CD4-positive, alpha-beta T cell treated with Interleukin-12 subunit alpha and Interleukin-12 subunit beta, for 1 hour (primary cell): ENCODE measurements around the gene PTPRN2.
"Not testable (repeated sequence)": the region's sequence is repeated elsewhere in the genome, so short reads cannot be mapped to it uniquely, and the experiment has no call there.

Experiments
- DNase-seq: peaks from one replicate; pipeline ENCODE4 v3.0.0-alpha.2; 2020

Gene PTPRN2

DNA sequence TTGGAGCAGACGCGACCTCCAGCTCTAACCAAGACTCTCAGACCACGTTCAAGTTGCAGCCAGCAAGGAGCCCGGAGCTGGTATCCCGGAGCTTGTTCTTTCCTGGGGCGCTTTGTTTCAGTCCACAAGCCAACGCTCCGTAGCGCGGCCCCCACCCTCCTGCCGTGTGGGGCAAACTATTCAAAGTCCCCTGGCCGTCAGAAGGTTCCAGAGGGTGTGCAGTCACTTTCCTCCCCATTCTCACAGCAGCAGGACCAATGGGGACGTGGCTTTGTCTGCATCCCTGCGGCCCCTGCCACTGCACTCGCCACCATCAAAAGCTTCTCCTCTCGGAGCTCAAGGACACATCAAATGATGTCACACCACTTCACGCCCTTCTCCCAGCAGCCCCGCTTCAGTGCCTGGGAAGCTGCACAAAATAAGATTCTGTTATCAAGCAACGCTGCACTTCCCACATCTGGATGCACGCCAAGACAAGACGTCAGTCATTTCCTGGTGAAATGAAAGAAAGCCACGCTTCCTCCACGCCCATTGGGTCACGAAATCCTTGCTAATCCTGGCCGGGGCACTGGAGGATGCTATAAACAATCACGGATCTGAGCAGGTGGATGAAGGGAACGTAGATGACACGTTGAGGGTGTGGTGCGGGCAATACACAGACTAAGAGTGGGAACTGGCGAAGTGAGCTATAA, 348.2 kb downstream of the PTPRN2 start:
- DNase-seq, result no peak

DNA sequence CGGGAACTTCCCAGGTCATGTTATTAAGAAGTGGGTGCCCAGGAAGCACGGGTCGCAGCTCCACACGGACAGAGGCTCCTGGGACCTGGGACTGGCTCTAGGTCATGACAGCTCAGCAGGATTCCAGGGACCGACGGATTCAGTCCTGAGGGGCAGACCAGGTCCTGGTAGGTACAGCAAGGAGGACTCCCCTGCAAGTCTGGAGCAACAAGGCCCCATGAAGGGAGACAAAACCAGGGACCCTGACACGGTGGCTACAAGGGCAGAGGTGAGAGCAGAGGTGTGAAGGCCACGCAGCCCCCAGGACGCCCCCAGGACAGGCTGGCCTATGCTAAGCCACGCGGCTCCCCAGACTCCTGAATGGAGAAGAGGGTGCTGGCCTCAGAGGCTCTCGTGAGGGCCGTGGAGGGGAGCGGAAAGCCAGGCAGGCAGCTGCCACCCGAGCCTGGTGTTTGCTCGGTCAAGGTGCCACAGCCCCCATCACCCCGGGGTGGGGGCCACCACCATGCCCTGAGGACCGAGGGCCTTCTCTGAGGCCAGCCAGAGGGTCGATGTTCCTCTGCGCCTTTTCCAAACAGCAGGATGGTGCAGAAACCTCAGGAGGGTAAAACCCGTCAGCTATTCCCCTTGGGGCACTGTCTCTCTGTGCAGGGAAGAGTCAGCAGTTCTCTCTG, 348.9 kb downstream of the PTPRN2 start:
- DNase-seq, result no peak

DNA sequence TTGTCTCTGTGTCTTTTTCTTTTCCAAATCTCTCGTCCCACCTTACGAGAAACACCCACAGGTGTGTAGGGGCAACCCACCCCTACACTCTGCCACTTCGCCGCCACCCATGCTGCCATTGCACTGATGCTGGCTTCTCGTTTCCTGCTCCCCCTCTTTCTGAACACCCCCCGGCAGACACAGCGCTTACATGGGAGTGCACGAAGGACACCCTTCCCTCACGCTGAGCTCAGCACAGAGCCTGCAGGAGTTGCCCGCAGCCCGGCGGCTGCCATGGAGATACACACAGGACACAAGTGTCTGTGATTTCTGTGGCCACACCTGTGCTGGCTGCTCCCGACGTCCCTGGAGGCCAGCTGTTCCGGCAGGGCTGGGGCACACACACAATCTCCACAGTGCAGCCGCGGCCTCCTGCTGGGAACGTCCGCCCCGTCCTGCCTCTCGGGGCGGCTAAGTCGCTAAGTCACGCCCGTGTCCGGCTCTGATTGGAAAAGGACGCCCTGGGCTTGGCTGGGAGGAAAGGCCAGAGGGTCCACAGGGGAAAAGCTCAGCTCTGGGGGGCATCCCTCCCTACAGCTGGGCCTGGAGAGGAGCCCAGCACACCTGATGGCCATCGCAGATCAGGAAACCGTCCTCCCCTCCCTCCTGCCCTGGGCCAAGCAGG, 349.8 kb downstream of the PTPRN2 start:
- DNase-seq, result no peak

DNA sequence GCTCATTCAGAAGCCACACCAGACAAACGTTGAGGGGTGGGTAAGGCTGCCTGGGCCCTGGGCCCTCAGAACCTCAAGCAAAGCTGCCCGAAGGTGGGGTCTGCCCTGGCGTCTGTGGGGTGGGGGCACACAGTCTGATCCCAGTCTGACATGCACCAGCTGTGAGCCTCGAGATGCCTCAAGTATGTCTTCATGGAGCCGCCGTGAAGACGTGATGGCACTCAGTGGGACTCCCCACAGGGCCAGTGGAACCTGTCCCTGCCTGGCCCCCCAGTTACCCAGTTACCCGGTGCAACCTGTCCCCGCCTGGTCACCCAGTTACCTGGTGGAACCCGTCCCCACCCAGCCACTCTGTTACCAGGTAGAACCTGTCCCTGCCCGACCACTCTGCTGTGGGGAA, 351.2 kb downstream of the PTPRN2 start:
- no peak for DNase-seq

DNA sequence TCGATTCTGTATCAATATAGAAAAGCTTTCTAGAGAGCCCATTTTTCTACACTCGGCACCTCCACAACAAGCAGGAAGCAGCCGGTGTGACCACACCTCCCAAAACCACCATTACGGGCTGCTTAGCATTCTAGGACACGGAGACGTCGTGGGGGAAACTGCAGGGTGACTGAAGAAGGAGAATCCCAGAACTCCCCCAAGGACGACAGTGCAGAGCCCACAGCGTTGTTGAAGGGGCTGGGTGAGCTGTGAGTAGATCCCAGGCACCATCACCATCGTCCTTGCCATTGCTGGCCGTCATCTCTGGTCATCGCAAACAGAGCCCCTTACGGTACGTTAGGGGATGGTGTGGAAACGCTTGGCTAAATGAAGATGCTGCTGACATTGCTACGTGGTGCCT, 351.8 kb downstream of the PTPRN2 start:
- no peak for DNase-seq

DNA sequence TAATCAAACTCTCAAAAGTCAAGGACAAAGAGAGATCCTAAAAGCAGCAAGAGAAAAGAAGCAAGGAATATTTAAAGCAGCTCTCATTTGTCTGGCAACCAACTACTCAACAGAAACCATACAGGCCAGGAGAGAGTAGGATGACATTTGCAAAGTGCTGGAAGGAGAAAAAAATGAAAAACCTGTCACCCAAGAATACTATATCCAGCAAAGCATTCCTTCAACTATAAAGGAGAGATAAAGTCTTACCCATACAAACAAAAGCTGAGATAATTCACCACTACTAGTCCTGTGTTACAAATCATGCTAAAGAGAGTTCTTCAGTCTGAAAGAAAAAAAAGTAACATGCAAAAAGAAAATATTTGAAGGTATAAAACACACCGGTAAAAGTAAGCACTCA, 357.7 kb downstream of the PTPRN2 start:
- DNase-seq, result no peak

DNA sequence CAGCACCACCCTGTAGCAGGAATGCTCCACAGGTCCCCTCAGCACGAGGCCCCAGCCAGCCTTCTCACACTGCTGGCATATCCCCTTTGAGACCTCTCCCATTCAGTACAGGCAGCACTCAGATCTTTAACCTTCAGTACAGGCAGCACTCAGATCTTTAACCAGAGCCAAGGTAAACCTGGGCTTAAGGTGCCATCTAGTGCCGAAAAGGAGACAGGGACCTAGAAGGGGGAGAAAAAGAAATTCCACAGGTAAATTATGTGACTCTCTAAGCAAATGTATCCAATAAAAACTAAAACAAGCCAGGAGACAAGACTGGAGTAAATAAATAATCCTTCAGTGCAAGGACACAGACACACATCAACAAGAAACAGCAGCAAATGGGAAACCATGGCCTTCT, 358.6 kb downstream of the PTPRN2 start:
- no peak for DNase-seq

DNA sequence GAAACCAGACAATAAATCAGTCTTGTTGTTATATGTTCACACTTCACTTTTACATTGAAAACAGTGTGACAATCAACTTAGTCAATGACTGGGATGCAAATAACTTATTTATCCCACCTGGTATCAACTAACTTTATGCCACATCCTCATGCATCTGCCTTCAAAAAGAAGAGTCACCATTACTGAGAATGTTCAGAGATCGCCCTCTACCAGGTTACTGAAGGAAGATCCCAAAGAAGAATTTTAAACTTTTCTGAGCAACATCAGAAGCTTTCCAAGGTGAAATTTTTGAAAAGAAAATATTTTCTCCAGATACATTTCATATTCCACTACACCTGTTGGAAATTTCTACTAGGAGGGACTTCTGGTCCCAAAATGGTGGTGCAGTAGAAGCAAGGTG, 359.5 kb downstream of the PTPRN2 start:
- no peak for DNase-seq

DNA sequence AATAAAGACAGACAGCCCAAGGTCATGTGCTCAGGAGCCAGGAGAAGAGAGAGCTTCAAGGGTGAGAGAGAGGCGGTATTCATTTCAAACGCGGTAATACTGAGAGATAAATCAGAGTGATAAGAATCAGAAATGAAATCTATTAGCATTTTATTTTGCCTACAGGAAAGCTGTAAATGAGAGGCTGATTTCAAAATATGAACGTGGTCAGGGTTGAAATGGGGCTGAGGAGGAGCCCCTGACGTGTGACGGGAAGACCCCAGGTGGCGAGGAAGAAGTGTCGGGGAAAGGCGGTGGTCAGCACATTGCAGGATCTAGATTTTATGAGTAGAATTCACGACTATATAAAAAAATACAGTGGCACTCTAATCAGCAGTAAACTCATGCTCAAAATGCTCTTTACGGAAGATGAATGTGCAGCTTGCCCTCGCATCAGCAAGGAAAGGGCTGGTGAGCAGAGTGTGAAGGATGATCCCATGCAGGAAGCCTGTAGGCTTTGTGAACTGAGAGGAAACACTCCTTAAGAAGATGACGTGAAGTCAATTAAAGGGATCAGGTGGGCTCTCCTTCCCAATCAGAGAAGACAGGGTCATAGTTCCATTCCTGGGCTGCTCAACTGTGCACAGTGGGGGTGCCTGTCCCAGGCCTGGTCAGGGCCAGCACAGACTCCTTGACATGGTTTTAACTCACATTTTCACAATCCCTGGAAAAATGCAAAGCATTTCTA, 360.2 kb downstream of the PTPRN2 start:
- no peak for DNase-seq

DNA sequence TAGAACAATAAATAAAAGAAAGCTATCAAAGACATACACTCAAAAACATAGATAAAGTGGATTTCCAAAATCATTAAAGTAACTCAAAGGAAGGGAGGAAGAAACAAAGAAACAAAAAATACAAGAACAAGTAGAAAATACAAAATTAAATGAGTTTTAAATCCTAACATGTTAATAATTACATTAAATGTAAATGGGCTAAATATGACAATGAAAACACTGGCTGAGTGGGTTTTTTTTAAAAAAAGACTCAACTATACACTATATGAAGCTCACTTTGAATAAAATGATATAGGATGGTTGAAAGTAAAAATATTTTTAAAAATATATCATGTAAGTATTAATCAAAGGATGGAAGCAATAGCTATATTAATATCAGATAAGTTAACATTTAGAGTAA, 371.4 kb downstream of the PTPRN2 start:
- no peak for DNase-seq

DNA sequence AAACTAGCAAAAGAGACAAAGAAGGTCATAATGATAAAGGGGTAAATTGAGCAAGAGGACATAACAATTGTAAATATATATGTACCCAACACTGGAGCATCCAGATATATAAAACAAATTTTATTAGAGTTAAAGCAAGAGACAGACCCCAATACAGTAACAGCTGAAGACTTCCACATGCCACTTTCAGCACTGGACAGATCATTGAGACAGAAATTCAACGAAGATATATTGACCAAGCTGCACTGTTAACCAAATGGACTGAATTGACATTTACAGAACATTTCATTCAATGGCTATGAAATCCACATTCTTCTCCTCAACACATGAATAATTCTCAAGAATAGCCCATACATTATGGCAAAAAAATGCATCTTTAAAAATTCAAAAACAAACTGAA, 378.2 kb downstream of the PTPRN2 start:
- DNase-seq, result no peak

DNA sequence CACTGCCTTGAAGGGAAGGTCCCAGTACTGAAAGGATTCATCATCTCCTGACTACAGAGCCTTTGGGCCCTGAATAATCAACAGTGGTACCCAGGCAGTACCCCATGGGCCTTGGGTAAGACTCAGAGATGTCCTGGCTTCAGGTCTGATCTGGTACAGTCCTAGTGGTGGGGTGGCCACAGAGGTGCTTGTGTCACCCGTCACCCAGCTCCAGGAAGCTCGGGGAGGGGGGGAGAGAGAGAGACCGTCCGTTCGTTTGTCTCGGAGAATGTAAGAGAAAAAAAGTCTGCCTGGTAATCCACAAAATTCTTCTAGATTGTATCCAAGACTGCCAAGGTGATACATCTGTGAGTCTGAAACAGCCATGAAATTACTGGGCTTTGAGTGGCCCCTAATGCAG, 381.3 kb downstream of the PTPRN2 start:
- no peak for DNase-seq

DNA sequence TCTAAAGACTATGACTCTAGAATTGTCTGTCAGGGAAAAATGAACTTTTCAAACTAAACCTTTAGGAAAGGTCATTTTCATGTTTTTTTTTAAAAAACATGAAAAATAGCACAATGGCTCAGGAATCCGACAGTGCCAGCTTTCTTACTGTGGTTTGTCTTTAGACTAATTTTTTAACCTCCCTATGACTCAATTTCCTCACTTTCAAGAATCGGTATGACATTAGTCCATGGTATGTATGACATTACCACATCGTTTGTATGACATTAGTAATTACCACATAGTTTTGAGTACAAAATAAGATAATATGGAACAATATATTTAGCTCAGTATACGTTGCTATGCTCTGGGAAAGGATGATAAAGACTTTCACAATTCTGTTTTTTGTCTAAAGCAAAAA, 383.2 kb downstream of the PTPRN2 start:
- no peak for DNase-seq

DNA sequence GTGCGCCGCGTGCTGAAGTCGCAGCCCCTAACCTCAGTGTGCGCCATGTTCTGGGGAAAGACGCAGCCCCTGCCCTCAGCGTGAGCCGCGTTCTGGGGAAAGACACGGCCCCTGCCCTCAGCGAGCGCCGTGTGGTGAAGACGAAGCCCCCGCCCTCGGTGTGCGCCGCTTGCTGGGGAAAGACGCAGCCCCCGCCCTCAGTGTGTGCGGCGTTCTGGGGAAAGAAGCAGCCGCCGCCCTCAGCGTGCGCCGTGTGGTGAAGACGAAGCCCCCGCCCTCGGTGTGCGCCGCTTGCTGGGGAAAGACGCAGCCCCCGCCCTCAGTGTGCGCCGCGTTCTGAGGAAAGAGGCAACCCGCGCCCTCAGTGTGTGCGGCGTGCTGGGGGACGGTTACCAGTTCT, 383.7 kb downstream of the PTPRN2 start:
- not testable (repeated sequence) for DNase-seq

DNA sequence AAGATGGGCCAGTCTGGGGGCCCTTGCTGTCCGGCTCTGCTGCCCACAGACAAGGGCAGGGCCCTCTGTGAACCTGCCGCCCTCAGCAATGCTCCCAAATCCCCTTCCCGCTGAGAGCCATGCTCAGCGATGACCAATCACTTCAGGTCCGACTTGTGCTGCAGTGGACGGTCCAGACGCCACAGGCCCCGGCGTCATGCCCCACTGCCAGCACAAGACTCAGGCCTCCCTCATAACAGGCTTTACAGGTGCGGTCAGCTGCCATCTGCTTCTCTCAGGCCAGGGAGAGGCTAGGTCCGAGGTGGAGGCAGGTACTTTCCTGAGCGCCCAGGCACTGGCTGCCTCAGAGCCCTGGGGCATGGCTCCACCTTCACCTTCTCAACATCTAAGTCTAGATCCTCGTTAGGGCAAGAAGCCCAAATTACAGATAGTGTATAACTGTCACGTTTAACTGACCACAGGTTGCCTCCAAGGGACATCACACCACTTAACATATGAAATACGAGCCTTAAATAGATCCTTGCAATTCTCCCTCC, 393.2 kb downstream of the PTPRN2 start:
- DNase-seq, result no peak

DNA sequence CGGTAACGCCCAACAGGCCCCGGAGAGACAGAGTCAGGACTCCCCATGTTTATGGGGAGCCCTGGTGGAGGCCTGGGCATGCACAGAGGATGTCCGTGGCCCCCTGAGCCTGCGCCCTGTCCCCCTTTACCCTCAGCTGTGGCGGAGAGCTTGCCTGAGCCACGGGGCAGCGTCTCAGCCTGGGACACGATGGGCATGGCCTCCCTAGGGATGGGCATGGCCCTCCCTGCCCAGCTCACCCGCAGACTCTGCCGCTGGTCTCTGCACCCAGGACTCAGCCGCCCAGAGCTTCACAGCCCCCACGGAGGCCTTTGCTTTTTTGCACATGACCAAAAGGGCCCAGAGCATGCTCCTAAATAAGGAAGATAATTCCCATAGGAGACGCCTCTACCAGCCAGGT, 394.2 kb downstream of the PTPRN2 start:
- no peak for DNase-seq

DNA sequence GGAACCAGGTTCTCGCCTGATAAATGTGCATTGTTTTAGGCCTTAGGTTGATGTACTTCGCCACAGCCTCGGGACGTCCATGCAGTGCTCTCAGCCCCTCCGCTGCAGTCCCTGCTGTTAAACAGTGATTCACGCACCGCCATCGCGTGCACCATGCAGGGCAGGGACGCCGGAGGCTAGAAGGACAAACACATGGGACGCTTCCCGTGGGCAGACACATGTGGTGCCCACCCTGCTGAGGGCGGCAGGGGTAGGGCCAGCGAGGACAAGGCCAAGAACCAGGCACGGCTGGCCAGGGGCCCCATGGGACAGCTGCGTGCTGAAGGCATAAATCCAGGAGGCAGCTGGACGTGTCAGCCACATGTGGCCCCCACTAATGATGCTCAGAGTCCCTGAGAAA, 394.7 kb downstream of the PTPRN2 start:
- no peak for DNase-seq

DNA sequence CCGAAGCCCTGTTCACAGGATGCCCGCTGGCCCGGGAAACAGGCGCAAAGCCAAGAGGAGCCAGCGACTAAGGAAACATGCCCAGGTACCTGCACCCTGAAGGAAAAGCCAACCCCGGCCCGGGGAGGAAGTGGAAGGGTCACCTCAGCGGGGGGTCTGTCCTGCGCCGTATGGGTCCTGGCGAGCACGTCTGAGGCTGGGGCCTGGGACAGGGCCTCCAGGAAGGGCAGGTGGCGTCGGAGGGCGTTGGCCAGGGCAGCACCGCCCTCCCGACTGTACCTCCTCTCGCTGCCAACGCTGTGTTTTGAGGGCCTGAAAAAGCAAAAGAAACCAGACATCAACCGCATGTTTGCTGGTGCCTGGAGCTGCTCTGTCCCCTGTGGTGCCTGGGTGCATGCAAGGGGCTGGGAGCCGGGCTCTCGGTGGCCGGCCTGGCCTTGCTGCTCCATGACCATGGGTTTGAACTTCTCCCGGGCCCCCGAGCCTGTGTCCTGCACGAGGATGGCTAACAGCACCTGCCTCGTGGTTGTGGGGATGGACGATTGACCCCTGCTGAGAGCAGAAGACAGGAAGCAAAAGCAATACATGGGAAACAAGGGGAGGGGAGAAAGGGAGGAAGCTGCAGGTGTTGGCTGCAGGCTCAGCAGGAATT, 395.3 kb downstream of the PTPRN2 start:
- no peak for DNase-seq

DNA sequence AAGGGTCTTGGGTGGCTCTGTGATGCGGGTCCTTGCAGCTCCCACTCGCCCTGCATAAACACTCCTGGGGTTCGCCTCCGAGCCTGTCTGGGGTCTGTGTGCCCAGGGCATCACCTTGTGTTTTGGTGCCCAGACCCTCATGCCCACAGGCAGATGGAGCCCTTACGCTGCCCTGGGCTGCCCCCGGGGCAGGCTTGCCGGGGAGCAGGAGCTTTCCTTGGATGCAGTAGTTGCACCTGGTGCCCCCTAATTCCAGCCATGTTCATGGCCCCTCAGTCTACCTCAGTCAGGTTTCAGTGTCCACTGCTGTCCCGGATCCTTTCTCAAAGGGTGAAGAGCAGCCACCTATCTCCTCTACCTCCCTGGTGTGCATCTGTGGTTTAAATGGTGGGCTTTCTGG, 396.0 kb downstream of the PTPRN2 start:
- no peak for DNase-seq

DNA sequence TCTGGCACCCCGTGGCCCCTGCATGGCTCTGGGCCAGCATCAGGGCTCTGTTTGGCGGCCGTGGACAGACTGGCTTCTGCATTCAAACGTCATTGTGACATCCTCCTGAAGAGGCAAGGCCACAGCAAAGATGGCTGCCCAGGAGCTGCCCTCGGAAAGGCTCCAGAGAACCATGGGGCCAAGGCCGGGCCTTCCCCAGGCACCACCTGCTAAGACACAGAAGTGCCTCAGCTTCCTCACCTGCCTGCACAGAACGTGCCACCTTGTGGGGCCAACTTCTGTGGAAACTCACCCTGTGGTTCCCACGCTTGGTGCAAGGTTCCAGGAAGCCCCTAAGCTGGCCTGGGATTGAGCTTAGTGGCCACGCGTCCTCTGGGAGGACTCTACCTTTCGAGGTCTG, 396.9 kb downstream of the PTPRN2 start:
- no peak for DNase-seq

DNA sequence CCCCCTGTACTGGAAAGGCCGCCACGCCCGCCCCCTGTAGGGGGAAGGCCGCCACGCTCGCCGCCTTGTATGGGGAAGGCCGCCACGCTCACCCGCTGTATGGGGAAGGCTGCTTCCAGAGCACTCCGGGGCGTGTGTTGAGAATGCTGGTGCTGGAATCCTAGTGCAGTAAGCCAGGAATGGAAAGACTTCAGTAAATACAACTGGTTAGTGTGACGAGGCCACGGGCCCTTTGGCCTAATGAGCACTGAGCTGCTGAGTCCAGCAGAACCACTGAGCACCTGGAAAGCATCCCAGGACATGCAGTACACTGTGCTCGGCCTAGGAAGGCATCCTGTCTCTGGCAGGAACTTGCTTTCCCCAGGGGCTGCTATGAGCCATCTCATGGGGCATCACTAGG, 398.9 kb downstream of the PTPRN2 start:
- DNase-seq, result no peak

DNA sequence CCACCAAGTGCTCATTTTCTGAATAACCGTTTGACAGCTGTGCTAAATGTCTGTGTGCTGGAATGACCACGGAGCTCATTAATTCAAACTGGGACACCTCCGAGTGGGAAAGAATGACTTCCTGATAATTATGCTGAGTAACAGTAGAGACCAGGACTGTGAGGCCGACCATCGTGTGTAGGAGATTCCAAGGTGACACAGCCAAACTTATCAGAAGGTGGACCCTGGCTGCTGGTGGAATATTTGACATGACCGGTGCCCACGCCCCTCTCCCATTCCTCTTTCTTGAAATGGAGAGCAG, 400.0 kb downstream of the PTPRN2 start:
- no peak for DNase-seq
